Psoas muscle (tissue), 8 donors: ENCODE data around the gene ASPG. TPM values are rescaled to one million over a fixed set of nuclear protein-coding genes. Genes with fewer than 3 reads are reported as not detected.

ENCODE experiments used
- ATAC-seq, 4 donors: fragments of 200-7000 bp; cut with Tn5 transposase; one replicate each; pipeline ENCODE4 v1.9.1; 2020; ENCODE audit warnings: moderate library complexity in 3 of 4, mild to moderate bottlenecking in 2 of 4
- DNase-seq, 2 donors: peaks; one replicate each; pipeline ENCODE4 v3.0.0-alpha.2; 2020
- H3K27ac ChIP-seq: fragments of 200-600 bp; one replicate; pipeline ENCODE4 v1.8.0; 2022
- H3K27me3 ChIP-seq, 3 donors: fragments of 200-600 bp in 1 of 3; one replicate each; pipeline versions ENCODE4 v1.6.1 to v1.8.0; 2013 to 2022; ENCODE audit warnings: low read length in 2 of 3, mild to moderate bottlenecking in 2 of 3, moderate library complexity in 1 of 3; ENCODE audit not compliant: insufficient read depth in 3 of 3
- H3K36me3 ChIP-seq, 2 donors: fragments of 200-600 bp in 1 of 2; one replicate each; pipeline versions ENCODE4 v1.6.1 to v1.8.0; 2013 to 2022; ENCODE audit warnings: low read depth in 1 of 2, mild to moderate bottlenecking in 1 of 2, moderate library complexity in 1 of 2; ENCODE audit not compliant: insufficient read depth in 1 of 2
- H3K4me1 ChIP-seq: fragments of 200-600 bp; one replicate; pipeline ENCODE4 v1.8.0; 2022
- H3K4me3 ChIP-seq: fragments of 200-600 bp; one replicate; pipeline ENCODE4 v1.8.0; 2022; ENCODE audit warnings: mild to moderate bottlenecking
- H3K9me3 ChIP-seq: fragments of 200-600 bp; one replicate; pipeline ENCODE4 v1.8.0; 2022
- CTCF ChIP-seq: fragments of 200-600 bp; IDR thresholded peaks from one replicate; pipeline ENCODE4 v1.8.0; 2022; ENCODE audit warnings: antibody characterized with exemption
- WGBS, 3 donors: extraction: QIAGEN DNeasy Blood & Tissue Kit; methylation state at CpG; one replicate each; pipeline versions ENCODE4 v1.1.6 to v1.1.7; 2013; 5-methylcytosine and 5-hydroxymethylcytosine counted together
- intact Hi-C, 2 donors: fragments of 100-400 bp; cut with DNase I; formaldehyde crosslinking; loops; one replicate each; pipeline versions ENCODE4 v1.11.0 to v1.14.2; 2022
- polyA plus RNA-seq, 3 donors: library from polyadenylated mRNA; stranded (reverse); fragments of 200-250 nt; gene quantifications; one replicate each; pipeline ENCODE4 v1.2.3, GENCODE V29; 2013
- total RNA-seq, 4 donors: library from RNA; stranded (reverse); fragmentation: NEBNext Ultra II Directional in 2 of 4; extraction: Animal tissue kit (Norgen Biotek cat#: 25700) in 2 of 4; gene quantifications; one replicate each; pipeline versions ENCODE4 v1.2.1 to v1.2.4, GENCODE V29; 2021 to 2023
- donor health status: healthy with polysubstance abuse.
- donor health status: DM: no; HTN: no; CAD: no; lungs with moderate emphysema.
- donor health status: Bipolar disorder and iron deficiency.
- donor health status: healthy.
- donor health status: DM: yes; HTN: yes; CAD: no.
- donor health status: DM: no; HTN: no; CAD: no.
- donor health status: DM: no; HTN: no; CAD: no.
- donor health status: DM: yes; HTN: yes; CAD: no.

The ASPG gene
- total and polyA plus RNA-seq, 7 donors, result 0.04 to 0.84 (median 0.33) TPM; not detected in 1

- no peak overlapping the region for H3K27ac ChIP-seq
- intact Hi-C loops, result loop anchor here (1.0 to 5.0 kb wide), 5 partner anchors 52 to 563 kb away; no protein-coding TSS in a partner anchor
- H3K36me3 ChIP-seq, result no peaks in the 10 kb centered on the region
- peak; percentile 82 to 89 for DNase-seq
- peaks cover 5% of the 10 kb centered on the region for H3K4me1 ChIP-seq
- peaks cover 0 to 19% (median 2%) of the 10 kb centered on the region in 3 donors for H3K27me3 ChIP-seq
- TF ChIP-seq CTCF, result peak; percentile 99
- H3K4me3 ChIP-seq, result no peak overlapping the region
- 0% methylated on average over 7 of the region's 7 CpGs for WGBS, 3 donors
- ATAC-seq, result peak; percentile 89 to 92 (median 90)
- no peaks in the 10 kb centered on the region for H3K9me3 ChIP-seq
Measured at GRCh38 chr14:104078031-104078455, 7.5 kb upstream of the ASPG start.

- H3K27me3 ChIP-seq, result peaks cover 0 to 13% (median under 1%) of the 10 kb centered on the region in 3 donors
- no peak overlapping the region for H3K27ac ChIP-seq
- ATAC-seq (no peak), DNase-seq (no peak)
- no peaks in the 10 kb centered on the region for H3K36me3 ChIP-seq
- peaks cover 8% of the 10 kb centered on the region for H3K4me1 ChIP-seq
- TF ChIP-seq CTCF, result no peak
- H3K4me3 ChIP-seq, result no peak overlapping the region
- H3K9me3 ChIP-seq, result no peaks in the 10 kb centered on the region
- 92 to 94% (median 93%) methylated on average over 23 of the region's 23 CpGs for WGBS, 3 donors
- intact Hi-C loops, result no loop called here
Measured at GRCh38 chr14:104080376-104081260, 4.9 kb upstream of the ASPG start.

- Histone ChIP-seq H3K27ac (no peak overlapping the region), H3K4me3 (no peak overlapping the region), H3K27me3 (peaks cover 0 to 14% (median 4%) of the 10 kb centered on the region in 3 donors), H3K9me3 (no peaks in the 10 kb centered on the region), H3K36me3 (no peaks in the 10 kb centered on the region), H3K4me1 (peaks cover 8% of the 10 kb centered on the region)
- WGBS, 3 donors, result 89 to 95% (median 91%) methylated on average over 17 of the region's 17 CpGs
- DNase-seq (no peak), ATAC-seq (no peak)
- no peak for TF ChIP-seq CTCF
- intact Hi-C loops, result no loop called here
Measured at GRCh38 chr14:104081261-104081835, 4.2 kb upstream of the ASPG start.

- DNase-seq (peak in 1 of 2 donors; percentile 10), ATAC-seq (no peak)
- Histone ChIP-seq H3K4me3 (no peak overlapping the region), H3K27ac (no peak overlapping the region), H3K27me3 (peaks cover 0 to 15% (median 4%) of the 10 kb centered on the region in 3 donors), H3K36me3 (no peaks in the 10 kb centered on the region), H3K4me1 (peaks cover 8% of the 10 kb centered on the region), H3K9me3 (no peaks in the 10 kb centered on the region)
- TF ChIP-seq CTCF, result no peak
- 80 to 89% (median 80%) methylated on average over 15 of the region's 15 CpGs for WGBS, 3 donors
- intact Hi-C loops, result no loop called here
Measured at GRCh38 chr14:104081951-104082464, 3.5 kb upstream of the ASPG start.
